GM10266 (cell line): ENCODE data around the gene NPBWR2.

Experiments used
- DNase-seq: peaks from one replicate; pipeline ENCODE4 v3.0.0; 2012; ENCODE audit errors: extremely low spot score
- TF ChIP-seq, protein P1 (sequence below): IDR thresholded peaks from 2 replicates; pipeline ENCODE4 v1.5.1; 2012; ENCODE audit warnings: mild to moderate bottlenecking, low read depth; ENCODE audit not compliant: control insufficient read depth, insufficient read depth; ENCODE audit errors: missing control alignments

Gene NPBWR2

DNA sequence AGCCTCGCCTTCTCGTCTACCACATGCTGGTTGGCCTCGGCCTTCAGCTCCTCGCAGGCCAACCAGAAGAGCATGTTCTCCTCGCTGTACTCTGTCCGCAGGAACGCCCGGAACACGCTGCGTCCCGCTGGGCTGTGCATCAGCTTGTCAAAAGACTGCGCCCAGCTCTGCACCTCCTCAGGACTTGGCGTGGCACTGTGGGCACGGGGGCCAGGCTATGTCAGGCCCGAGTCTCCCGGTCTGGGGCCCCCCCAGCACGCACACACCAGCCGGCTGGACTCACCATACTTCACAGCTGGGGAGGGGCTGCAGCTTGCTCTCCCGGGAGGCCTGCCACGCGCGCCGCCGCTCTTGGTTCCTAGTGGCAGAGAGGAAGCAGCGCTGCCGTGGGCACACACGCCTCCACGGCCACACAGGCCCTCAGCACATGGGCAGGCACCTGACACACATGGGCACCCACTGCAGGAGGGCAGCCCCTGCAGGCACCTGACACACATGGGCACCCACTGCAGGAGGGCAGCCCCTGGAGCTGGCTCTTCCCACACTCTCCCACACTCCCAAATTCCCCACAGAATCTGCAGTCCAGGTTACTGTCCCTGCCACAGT is 33.1 kb downstream of the NPBWR2 start:
- TF ChIP-seq, protein P1, sequence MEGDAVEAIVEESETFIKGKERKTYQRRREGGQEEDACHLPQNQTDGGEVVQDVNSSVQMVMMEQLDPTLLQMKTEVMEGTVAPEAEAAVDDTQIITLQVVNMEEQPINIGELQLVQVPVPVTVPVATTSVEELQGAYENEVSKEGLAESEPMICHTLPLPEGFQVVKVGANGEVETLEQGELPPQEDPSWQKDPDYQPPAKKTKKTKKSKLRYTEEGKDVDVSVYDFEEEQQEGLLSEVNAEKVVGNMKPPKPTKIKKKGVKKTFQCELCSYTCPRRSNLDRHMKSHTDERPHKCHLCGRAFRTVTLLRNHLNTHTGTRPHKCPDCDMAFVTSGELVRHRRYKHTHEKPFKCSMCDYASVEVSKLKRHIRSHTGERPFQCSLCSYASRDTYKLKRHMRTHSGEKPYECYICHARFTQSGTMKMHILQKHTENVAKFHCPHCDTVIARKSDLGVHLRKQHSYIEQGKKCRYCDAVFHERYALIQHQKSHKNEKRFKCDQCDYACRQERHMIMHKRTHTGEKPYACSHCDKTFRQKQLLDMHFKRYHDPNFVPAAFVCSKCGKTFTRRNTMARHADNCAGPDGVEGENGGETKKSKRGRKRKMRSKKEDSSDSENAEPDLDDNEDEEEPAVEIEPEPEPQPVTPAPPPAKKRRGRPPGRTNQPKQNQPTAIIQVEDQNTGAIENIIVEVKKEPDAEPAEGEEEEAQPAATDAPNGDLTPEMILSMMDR = no peak
- DNase-seq = no peak

DNA sequence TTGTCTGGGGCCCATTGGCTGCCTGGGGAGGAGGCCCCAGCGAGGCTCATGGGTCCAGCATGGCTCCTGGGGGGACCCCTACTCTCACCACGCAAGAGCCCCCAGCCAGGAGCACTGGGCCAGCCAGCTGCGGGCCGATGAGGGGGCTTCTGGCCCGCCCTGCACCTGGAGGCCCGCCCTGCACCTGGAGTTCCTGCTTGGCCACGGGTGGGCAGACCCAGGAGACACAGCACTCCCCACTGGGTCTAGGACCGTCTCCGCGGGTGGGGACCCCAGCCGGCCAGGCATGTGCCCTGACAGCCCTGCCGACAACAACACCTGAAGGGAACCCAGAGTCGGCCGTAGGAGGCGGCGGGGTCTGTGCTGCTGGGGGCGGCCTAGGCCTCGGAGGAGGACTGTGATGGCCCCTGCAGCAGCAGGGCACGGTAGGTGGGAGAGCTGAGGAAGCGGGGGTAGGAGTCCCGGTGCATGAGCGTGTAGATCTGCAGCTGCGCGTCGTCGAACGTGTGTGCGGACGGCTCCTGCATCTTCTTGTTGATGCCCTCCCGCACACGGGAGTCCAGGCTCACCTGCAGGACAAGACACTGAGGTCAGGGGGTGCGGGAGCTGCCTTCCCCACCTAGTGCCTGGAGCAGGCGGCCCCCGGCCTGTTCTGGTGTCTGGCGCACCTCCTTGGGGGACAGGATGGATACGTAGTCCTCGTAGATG is 33.7 kb downstream of the NPBWR2 start:
- TF ChIP-seq, protein P1 = no peak
- DNase-seq = no peak

DNA sequence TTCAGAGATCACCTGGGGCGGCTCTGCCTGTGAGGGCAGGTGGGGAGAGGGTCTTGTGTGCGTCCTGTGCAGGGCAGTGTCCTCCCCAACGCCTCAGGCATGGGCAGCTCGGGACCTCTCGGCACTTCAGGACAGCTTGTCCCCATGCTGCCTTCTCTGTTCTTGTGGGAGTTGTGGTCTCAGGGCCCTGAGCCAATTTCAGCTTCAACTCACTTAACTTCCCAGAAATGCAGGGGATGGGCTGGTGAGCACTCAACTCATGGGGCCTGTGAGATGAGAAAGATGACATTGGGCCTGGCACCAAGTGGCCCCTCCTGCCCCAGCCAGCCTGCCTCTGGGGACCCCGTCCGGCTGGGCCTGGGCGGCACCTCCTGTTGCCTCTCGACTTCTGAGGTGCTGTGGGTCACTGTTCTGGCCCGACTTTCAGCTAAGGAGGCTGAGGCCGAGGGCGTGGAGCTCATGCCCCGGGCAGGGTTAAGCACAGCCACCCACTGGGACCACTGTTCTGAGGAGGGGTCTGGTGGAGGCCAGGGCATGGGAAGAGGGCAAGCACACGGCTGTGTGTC is 34.8 kb downstream of the NPBWR2 start:
- TF ChIP-seq, protein P1 = no peak
- DNase-seq = no peak

DNA sequence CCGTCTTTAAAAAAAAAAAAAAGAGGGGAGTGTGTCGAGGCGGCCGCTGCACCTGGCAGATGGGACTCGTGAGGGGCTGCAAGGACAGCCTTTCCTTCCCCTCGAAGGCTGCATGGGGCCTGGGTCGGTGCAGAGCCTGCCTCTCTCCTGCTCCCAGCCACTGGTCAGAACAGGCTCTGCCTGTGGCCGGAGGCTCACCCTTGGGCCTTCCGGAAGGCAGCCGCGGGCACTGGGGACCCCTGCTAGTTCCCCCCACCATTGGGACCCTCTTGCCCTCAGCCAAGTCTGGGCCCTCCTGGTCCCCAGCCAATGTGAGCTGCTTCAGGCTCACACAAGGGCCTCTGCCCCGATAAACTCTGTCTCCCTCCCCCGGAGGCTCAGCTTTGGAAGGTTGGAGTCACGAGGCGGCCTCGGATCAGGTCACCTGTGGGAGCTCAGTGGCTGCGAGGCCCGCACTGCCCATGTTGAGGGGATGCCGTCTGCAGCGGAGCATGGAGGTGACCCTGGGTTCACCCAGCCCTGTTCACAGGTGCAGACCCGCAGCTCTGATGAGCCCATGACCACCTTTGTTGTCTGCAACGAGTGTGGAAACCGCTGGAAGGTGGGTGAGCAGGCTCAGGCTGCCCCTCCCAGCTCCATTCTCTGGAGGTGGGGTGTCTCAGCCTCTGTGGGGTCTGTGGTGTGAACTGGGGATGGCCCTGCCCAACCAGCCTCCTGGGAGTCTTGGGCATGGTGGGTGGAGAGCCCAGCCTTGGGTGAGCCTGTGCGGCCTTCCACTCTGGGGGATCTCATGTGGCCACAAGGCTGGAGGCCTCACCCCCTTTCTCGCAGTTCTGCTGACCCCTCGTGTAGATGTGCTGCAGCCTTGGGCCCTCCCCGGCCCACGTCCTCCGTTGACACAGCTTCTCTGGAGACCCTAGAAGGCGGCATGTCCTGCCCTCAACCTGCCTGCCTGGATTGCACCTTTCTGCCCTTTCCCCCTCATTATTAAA is 35.7 kb downstream of the NPBWR2 start:
- TF ChIP-seq, protein P1 = no peak
- DNase-seq = no peak

DNA sequence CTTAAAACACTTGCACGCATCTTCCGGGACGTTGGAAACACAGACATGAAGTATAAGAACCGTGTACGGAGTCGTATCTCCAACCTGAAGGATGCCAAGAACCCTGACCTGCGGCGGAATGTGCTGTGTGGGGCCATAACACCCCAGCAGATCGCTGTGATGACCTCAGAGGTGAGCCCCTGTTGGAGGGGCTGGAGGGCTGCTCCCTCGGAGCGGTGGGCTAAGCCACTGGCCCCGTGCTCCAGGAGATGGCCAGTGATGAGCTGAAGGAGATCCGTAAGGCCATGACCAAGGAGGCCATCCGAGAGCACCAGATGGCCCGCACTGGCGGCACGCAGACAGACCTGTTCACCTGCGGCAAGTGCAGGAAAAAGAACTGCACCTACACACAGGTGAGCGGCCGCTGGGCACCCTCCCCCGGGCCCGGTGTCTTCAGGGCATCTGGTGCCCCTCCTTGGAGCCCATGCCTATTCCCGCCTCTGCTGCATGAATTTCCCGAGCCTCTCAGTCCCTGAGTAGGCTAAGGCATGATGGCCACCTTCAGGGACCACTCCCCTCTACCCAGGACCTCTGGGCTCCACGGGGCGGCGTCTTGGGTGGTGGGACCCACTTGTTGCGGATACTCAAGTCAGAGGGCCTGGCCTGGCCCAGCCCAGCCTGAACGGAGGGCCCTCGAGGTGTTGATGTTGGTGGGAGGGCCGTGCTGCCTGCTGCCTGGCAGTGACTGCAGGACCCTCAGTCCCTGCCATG is 36.9 kb downstream of the NPBWR2 start:
- TF ChIP-seq, protein P1 = no peak
- no peak for DNase-seq

DNA sequence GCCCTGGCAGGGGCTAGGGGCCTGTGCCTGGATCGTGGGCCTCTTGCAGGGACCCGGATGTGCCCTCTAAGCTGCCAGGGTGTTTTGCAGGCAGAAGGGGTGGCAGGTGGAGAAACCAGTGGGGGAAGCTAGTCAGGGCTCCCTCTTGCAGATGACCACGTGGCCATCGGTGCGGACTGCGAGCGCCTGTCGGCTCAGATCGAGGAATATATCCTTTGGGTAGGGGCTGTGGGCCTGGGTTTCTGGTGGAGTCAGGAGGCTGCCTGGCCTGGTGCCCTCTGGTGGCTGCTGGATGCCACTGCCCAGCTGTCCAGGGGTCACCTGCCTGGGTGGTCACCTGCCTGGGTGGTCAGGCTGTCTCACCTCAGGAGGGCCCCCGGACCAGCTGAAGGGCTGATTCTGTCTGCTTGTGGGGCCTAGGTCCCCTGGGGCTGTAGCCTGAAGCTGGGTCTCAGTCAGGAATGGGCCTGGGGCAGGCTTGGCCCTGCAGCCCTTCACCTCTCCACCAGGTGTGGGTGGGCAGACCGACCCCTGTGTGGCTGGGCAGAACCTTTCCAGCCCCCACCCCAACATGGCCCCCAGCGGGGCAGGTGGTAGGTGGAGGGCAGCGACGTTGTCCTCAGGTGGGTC is 37.6 kb downstream of the NPBWR2 start:
- DNase-seq = peak; percentile 68
- TF ChIP-seq, protein P1 = peak; percentile 70
